Skeletal muscle satellite cell (primary cell): ENCODE results near the gene POLR1A.
A peak's percentile ranks its signal among the peaks of the same experiment; 100 is the strongest.

Source experiments
- H3K27me3 ChIP-seq: 2 replicates; pipeline ENCODE4 v1.7.0; 2013; ENCODE audit warnings: low read length; ENCODE audit not compliant: control insufficient read depth, insufficient read depth
- H3K36me3 ChIP-seq: 2 replicates; pipeline ENCODE4 v1.7.0; 2013; ENCODE audit warnings: mild to moderate bottlenecking, control low read depth, low read length; ENCODE audit not compliant: insufficient read depth
- H3K4me1 ChIP-seq: 2 replicates; pipeline ENCODE4 v1.7.0; 2013; ENCODE audit warnings: low read length; ENCODE audit not compliant: control insufficient read depth, insufficient read depth
- H3K4me2 ChIP-seq: 2 replicates; pipeline ENCODE4 v1.7.0; 2013; ENCODE audit warnings: mild to moderate bottlenecking, low read length
- H3K4me3 ChIP-seq: 2 replicates; pipeline ENCODE4 v1.7.0; 2013; ENCODE audit warnings: low read length
- H3K9ac ChIP-seq: 2 replicates; pipeline ENCODE4 v1.7.0; 2013; ENCODE audit warnings: mild to moderate bottlenecking, low read depth, low read length, moderate library complexity
- H3K9me3 ChIP-seq: replicated peaks from 2 replicates; pipeline ENCODE4 v1.7.0; 2013; ENCODE audit warnings: mild to moderate bottlenecking, control low read depth, low read length
- small RNA-seq: library from RNA; depleted of rRNA; stranded (forward); fragments of <200 nt; gene quantifications from one replicate; pipeline ENCODE3, GENCODE V24; 2012

The POLR1A gene

GRCh38 chr2:85975581-85975980 lies 130.1 kb downstream of the POLR1A start:
- peaks cover 48% of the 10 kb centered on the region for H3K27me3 ChIP-seq
- no peaks in the 10 kb centered on the region for H3K36me3 ChIP-seq
- no peaks in the 10 kb centered on the region for H3K9me3 ChIP-seq
- H3K4me2 ChIP-seq = no peak overlapping the region
- H3K4me1 ChIP-seq = peaks cover 6% of the 10 kb centered on the region
- H3K4me3 ChIP-seq = no peak overlapping the region
- no peak overlapping the region for H3K9ac ChIP-seq

- no peak overlapping the region for H3K4me3 ChIP-seq
- H3K9ac ChIP-seq = no peak overlapping the region
- peaks cover 48% of the 10 kb centered on the region for H3K27me3 ChIP-seq
- H3K4me2 ChIP-seq = no peak overlapping the region
- H3K9me3 ChIP-seq = no peaks in the 10 kb centered on the region
- no peaks in the 10 kb centered on the region for H3K36me3 ChIP-seq
- H3K4me1 ChIP-seq = peaks cover 6% of the 10 kb centered on the region
These were observed 131.3 kb downstream of the POLR1A start for GRCh38 chr2:85974390-85974789.

- Histone ChIP-seq H3K4me3 (no peak overlapping the region), H3K9ac (no peak overlapping the region), H3K4me1 (no peaks in the 10 kb centered on the region), H3K36me3 (no peaks in the 10 kb centered on the region), H3K27me3 (peaks cover 36% of the 10 kb centered on the region), H3K9me3 (no peaks in the 10 kb centered on the region), H3K4me2 (no peak overlapping the region)
These were observed 133.3 kb downstream of the POLR1A start for GRCh38 chr2:85972355-85972754.

- Histone ChIP-seq H3K4me3 (no peak overlapping the region), H3K4me2 (no peak overlapping the region), H3K36me3 (no peaks in the 10 kb centered on the region)
These were observed 134.3 kb downstream of the POLR1A start for GRCh38 chr2:85971366-85971765.

More at GRCh38 chr2:85971366-85971765, 134.3 kb downstream of the POLR1A start:
- Histone ChIP-seq H3K9me3 (no peaks in the 10 kb centered on the region), H3K4me1 (no peaks in the 10 kb centered on the region), H3K27me3 (peaks cover 26% of the 10 kb centered on the region), H3K9ac (no peak overlapping the region)

Small RNA genes within 50 kb of the gene (small RNA-seq; reads per million reads assigned to genes)
- gene SNORD94 = 89.5 reads per million, percentile 97 among the genes with 10 or more reads in this experiment
